GM23338 (cell line): ENCODE measurements around the gene COL1A1. TPM values are rescaled to one million over a fixed set of nuclear protein-coding genes. Genes with fewer than 3 reads are reported as not detected.
A peak's percentile ranks its signal among the peaks of the same experiment; 100 is the strongest.

ENCODE experiments used
- ATAC-seq: fragments of 200-7000 bp; cut with Tn5 transposase; 3 replicates; pipeline ENCODE4 v1.9.1; 2020
- DNase-seq: peaks from one replicate; pipeline ENCODE4 v3.0.0-alpha.2; 2015; ENCODE audit warnings: low spot score
- H2AFZ ChIP-seq: fragments of 200-600 bp; sonication (generic); 2 replicates; pipeline ENCODE4 v1.8.0; 2016; ENCODE audit warnings: antibody characterized with exemption, mild to moderate bottlenecking, moderate library complexity
- H3F3A ChIP-seq: fragments of 200-600 bp; sonication (generic); replicated peaks from 2 replicates; pipeline ENCODE4 v1.8.0; 2017; ENCODE audit warnings: antibody characterized with exemption, mixed run types, low read depth
- H3K27ac ChIP-seq: fragments of 200-600 bp; sonication (generic); 2 replicates; pipeline ENCODE4 v1.6.1; 2016; ENCODE audit warnings: low read depth
- H3K27me3 ChIP-seq: fragments of 200-600 bp; sonication (generic); 2 replicates; pipeline ENCODE4 v1.8.0; 2016; ENCODE audit warnings: mild to moderate bottlenecking, mixed run types, moderate library complexity; ENCODE audit not compliant: insufficient read depth
- H3K36me3 ChIP-seq: fragments of 200-600 bp; sonication (generic); 2 replicates; pipeline ENCODE4 v1.8.0; 2016; ENCODE audit warnings: mild to moderate bottlenecking; ENCODE audit not compliant: insufficient read depth
- H3K4me1 ChIP-seq: fragments of 200-600 bp; sonication (generic); 2 replicates; pipeline ENCODE4 v1.8.0; 2016; ENCODE audit warnings: mild to moderate bottlenecking, moderate library complexity; ENCODE audit not compliant: insufficient read depth
- H3K4me2 ChIP-seq: fragments of 200-600 bp; sonication (generic); 2 replicates; pipeline ENCODE4 v1.7.1; 2017; ENCODE audit warnings: mixed run types
- H3K4me3 ChIP-seq: fragments of 200-600 bp; sonication (generic); 2 replicates; pipeline ENCODE4 v1.6.1; 2016; ENCODE audit warnings: mixed run types
- H3K79me2 ChIP-seq: fragments of 200-600 bp; sonication (generic); replicated peaks from 2 replicates; pipeline ENCODE4 v1.8.0; 2017; ENCODE audit warnings: mild to moderate bottlenecking; ENCODE audit not compliant: insufficient read depth
- H3K9me2 ChIP-seq: fragments of 200-600 bp; sonication (generic); 2 replicates; pipeline ENCODE4 v1.8.0; 2017; ENCODE audit not compliant: insufficient read depth
- H4K20me1 ChIP-seq: fragments of 200-600 bp; sonication (generic); replicated peaks from 2 replicates; pipeline ENCODE4 v1.8.0; 2017; ENCODE audit warnings: mild to moderate bottlenecking; ENCODE audit not compliant: insufficient read depth
- H3K27ac Mint-ChIP-seq: 2 replicates; pipeline ENCODE4 v1.8.0; 2020; ENCODE audit warnings: inconsistent platforms, mild to moderate bottlenecking, moderate library complexity, mixed read lengths
- H3K27me3 Mint-ChIP-seq: 3 replicates; pipeline ENCODE4 v1.8.0; 2022; ENCODE audit warnings: low read depth, mild to moderate bottlenecking, moderate library complexity, mixed read lengths, inconsistent platforms; ENCODE audit not compliant: insufficient read depth, poor library complexity
- H3K36me3 Mint-ChIP-seq: 3 replicates; pipeline ENCODE4 v1.8.0; 2021; ENCODE audit warnings: low read depth, mild to moderate bottlenecking, inconsistent platforms, moderate library complexity, mixed read lengths
- H3K4me1 Mint-ChIP-seq: 3 replicates; pipeline ENCODE4 v1.8.0; 2020; ENCODE audit warnings: mild to moderate bottlenecking, inconsistent platforms, mixed read lengths
- H3K4me3 Mint-ChIP-seq: 3 replicates; pipeline ENCODE4 v1.8.0; 2021; ENCODE audit warnings: moderate library complexity, mild to moderate bottlenecking, inconsistent platforms, mixed read lengths
- H3K9me3 Mint-ChIP-seq: 3 replicates; pipeline ENCODE4 v1.8.0; 2020; ENCODE audit warnings: moderate library complexity, mild to moderate bottlenecking, inconsistent platforms, mixed read lengths
- CREB1 ChIP-seq: fragments of 250-450 bp; sonication (Bioruptor Pico); IDR thresholded peaks from 2 replicates; pipeline ENCODE4 v1.5.0; 2020; ENCODE audit warnings: low read depth, mild to moderate bottlenecking, moderate library complexity
- CTCF ChIP-seq, 2 experiments: fragments of 200-600 bp in 1 of 2; sonication (generic) in 1 of 2; conservative IDR thresholded peaks; 2 replicates each; pipeline versions ENCODE4 v1.5.1 to v1.6.1; 2016 to 2017; ENCODE audit warnings: antibody characterized with exemption in 2 of 2, low read depth in 2 of 2, mild to moderate bottlenecking in 2 of 2, moderate library complexity in 1 of 2
- ETS1 ChIP-seq: IDR thresholded peaks from 2 replicates; pipeline ENCODE4 v1.6.1; 2016; ENCODE audit warnings: antibody characterized with exemption
- EZH2 ChIP-seq: fragments of 200-600 bp; sonication (generic); IDR thresholded peaks from one replicate; pipeline ENCODE4 v1.8.0; 2017; ENCODE audit warnings: antibody characterized with exemption, mild to moderate bottlenecking, low read depth; ENCODE audit not compliant: unreplicated experiment
- EZH2phosphoT487 ChIP-seq: fragments of 200-600 bp; sonication (generic); IDR thresholded peaks from one replicate; pipeline ENCODE4 v1.8.1; 2018; ENCODE audit warnings: antibody characterized with exemption; ENCODE audit not compliant: unreplicated experiment
- JUNB ChIP-seq: IDR thresholded peaks from one replicate; pipeline ENCODE4 v1.6.1; 2016; ENCODE audit warnings: antibody characterized with exemption; ENCODE audit not compliant: unreplicated experiment
- NANOG ChIP-seq: IDR thresholded peaks from 2 replicates; pipeline ENCODE4 v1.6.1; 2016; ENCODE audit warnings: antibody characterized with exemption, borderline replicate concordance
- POLR2AphosphoS5 ChIP-seq: IDR thresholded peaks from 2 replicates; pipeline ENCODE4 v1.6.1; 2016; ENCODE audit warnings: antibody characterized with exemption, low read depth
- REST ChIP-seq: IDR thresholded peaks from one replicate; pipeline ENCODE4 v1.6.1; 2018; ENCODE audit warnings: antibody characterized with exemption; ENCODE audit not compliant: unreplicated experiment
- STAT1 ChIP-seq: IDR thresholded peaks from one replicate; pipeline ENCODE4 v1.6.1; 2016; ENCODE audit warnings: antibody characterized with exemption; ENCODE audit not compliant: unreplicated experiment
- ZNF114 ChIP-seq: fragments of 250-450 bp; sonication (Bioruptor Pico); IDR thresholded peaks from 2 replicates; pipeline ENCODE4 v1.5.0; 2020; ENCODE audit warnings: mild to moderate bottlenecking, moderate library complexity
- ZNF331 ChIP-seq: fragments of 250-450 bp; sonication (Bioruptor Pico); IDR thresholded peaks from 2 replicates; pipeline ENCODE4 v1.5.0; 2020; ENCODE audit warnings: low read depth, mild to moderate bottlenecking, moderate library complexity
- ZNF462 ChIP-seq: fragments of 250-450 bp; sonication (Bioruptor Pico); IDR thresholded peaks from 2 replicates; pipeline ENCODE4 v1.5.0; 2020; ENCODE audit warnings: mild to moderate bottlenecking, moderate library complexity
- polyA plus RNA-seq: library from polyadenylated mRNA; unstranded; fragments of >200 nt; fragmentation: Nextera tagmentation; extraction: Ambion mirVana; gene quantifications from 2 replicates; pipeline ENCODE4 v1.2.1, GENCODE V29; 2016
- total RNA-seq: library from RNA; depleted of rRNA; stranded (reverse); fragments of >200 nt; shearing (Covaris generic); gene quantifications from 2 replicates; pipeline ENCODE4 v1.2.3, GENCODE V29; 2014

The COL1A1 gene
- total and polyA plus RNA-seq, 2 experiments from 2014 or later: 21.2 to 34.3 TPM

GRCh38 chr17:50199211-50199802, 2.1 kb downstream of the COL1A1 start:
- H4K20me1 ChIP-seq: no peaks in the 10 kb centered on the region
- H3K4me1 ChIP-seq: peaks cover 9% of the 10 kb centered on the region; the same call in 1 of the 2 replicates
- Mint-ChIP-seq H3K27me3 (peaks cover 34% of the 10 kb centered on the region), H3K4me1 (peaks cover 18% of the 10 kb centered on the region), H3K27ac (no peak overlapping the region), H3K4me3 (peak overlapping the region; percentile 87), H3K9me3 (no peaks in the 10 kb centered on the region), H3K36me3 (peaks cover 14% of the 10 kb centered on the region; the same call in 2 of the 3 replicates)
- peak overlapping the region; percentile 83 for H3K4me2 ChIP-seq
- DNase-seq (no peak), ATAC-seq (no peak)
- no peaks in the 10 kb centered on the region for H3K9me2 ChIP-seq
- 0 out of 2 replicates have a peak, but pooled peaks cover 2% of the 10 kb centered on the region for H3F3A ChIP-seq
- H3K27me3 ChIP-seq: peaks cover 22% of the 10 kb centered on the region
- H3K27ac ChIP-seq: no peak overlapping the region
- TF ChIP-seq ZNF114 (CRISPR knock-in tag) (no peak), CTCF (conservative IDR thresholded peaks at IDR 0.05; ENCODE audit: low read depth in 2 of 2) (no peak), POLR2AphosphoS5 (no peak), ETS1 (no peak), JUNB (no peak), EZH2phosphoT487 (no peak), REST (no peak), NANOG (no peak), ZNF331 (CRISPR knock-in tag) (no peak), STAT1 (no peak), EZH2 (no peak), CREB1 (no peak), ZNF462 (no peak)
- no peaks in the 10 kb centered on the region for H3K79me2 ChIP-seq
- peak overlapping the region; percentile 90 for H2AFZ ChIP-seq
- peak overlapping the region; percentile 63 for H3K4me3 ChIP-seq
- no peaks in the 10 kb centered on the region for H3K36me3 ChIP-seq
